Measurements from ENCODE around the gene ZNF672. TPM values are rescaled to one million over a fixed set of nuclear protein-coding genes. Genes with fewer than 3 reads are reported as not detected.

Gene ZNF672
- total and polyA plus RNA-seq, 2 of the 13 experiments (the other 11 are each of a cell fraction or from before 2014, with no cell fraction given), result 17.2 to 22.9 TPM

DNA sequence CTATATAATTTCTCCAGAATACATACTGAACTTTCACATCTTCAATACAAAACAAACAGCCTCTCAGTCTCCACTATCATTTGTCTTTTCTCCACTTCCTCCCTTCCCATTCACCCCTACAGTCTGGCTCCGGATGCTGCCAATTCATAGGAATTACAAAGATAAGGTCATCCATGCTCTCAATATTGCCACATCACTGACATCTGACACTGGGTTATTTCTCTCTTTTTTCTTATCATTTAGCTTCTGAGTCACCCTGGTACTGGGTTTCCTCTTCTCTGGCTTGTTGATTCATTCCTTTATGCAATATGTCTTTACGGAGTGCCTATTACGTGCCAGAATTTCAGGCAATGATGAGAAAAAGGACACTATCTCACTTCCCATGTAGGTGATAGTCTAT is 9.2 kb upstream of the ZNF672 start (continued):
- TF ChIP-seq KLF16 (CRISPR knock-in tag; IDR thresholded peaks at IDR 0.05) (0 out of 4 replicates have a peak, but pooled peaks of 1 of the 2 experiments have one; percentile 38), CHD2 (IDR thresholded peaks at IDR 0.05; ENCODE audit: low read depth, low read length) (no peak), TEAD3 (CRISPR knock-in tag; optimal IDR thresholded peaks at IDR 0.05; ENCODE audit: borderline replicate concordance) (peak; percentile 42), ZNF17 (CRISPR knock-in tag; IDR thresholded peaks at IDR 0.05) (no peak), ZNF138 (CRISPR knock-in tag; IDR thresholded peaks at IDR 0.05; ENCODE audit: low read depth) (no peak), TBL1XR1 (IDR thresholded peaks at IDR 0.05; ENCODE audit: borderline replicate concordance, low read length, partially characterized antibody) (no peak), ZNF629 (CRISPR knock-in tag; conservative IDR thresholded peaks at IDR 0.05) (no peak), ERF (CRISPR knock-in tag; IDR thresholded peaks at IDR 0.05) (no peak; the same call in 1 of the 2 replicates), NPAS2 (CRISPR knock-in tag; IDR thresholded peaks at IDR 0.05; ENCODE audit: borderline replicate concordance) (no peak), ELF3 (CRISPR knock-in tag; IDR thresholded peaks at IDR 0.05) (peak; percentile 76), PAF1 (CRISPR knock-in tag; IDR thresholded peaks at IDR 0.05) (no peak), ZNF24 (IDR thresholded peaks at IDR 0.05) (no peak), GZF1 (CRISPR knock-in tag; IDR thresholded peaks at IDR 0.05) (no peak), SP1 (IDR thresholded peaks at IDR 0.05) (no peak), SP1 (CRISPR knock-in tag; IDR thresholded peaks at IDR 0.05) (no peak), GTF3A (CRISPR knock-in tag; conservative IDR thresholded peaks at IDR 0.05) (no peak), NFYB (CRISPR knock-in tag; IDR thresholded peaks at IDR 0.05) (no peak), ZFP1 (CRISPR knock-in tag; IDR thresholded peaks at IDR 0.05) (0 out of 2 replicates have a peak, but pooled peaks have one; percentile 34), MZF1 (CRISPR knock-in tag; IDR thresholded peaks at IDR 0.05; ENCODE audit: borderline replicate concordance) (no peak)
- TF ChIP-seq, protein P1, sequence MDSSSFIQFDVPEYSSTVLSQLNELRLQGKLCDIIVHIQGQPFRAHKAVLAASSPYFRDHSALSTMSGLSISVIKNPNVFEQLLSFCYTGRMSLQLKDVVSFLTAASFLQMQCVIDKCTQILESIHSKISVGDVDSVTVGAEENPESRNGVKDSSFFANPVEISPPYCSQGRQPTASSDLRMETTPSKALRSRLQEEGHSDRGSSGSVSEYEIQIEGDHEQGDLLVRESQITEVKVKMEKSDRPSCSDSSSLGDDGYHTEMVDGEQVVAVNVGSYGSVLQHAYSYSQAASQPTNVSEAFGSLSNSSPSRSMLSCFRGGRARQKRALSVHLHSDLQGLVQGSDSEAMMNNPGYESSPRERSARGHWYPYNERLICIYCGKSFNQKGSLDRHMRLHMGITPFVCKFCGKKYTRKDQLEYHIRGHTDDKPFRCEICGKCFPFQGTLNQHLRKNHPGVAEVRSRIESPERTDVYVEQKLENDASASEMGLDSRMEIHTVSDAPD (CRISPR knock-in tag; IDR thresholded peaks at IDR 0.05), result no peak
- TF ChIP-seq, protein P2, sequence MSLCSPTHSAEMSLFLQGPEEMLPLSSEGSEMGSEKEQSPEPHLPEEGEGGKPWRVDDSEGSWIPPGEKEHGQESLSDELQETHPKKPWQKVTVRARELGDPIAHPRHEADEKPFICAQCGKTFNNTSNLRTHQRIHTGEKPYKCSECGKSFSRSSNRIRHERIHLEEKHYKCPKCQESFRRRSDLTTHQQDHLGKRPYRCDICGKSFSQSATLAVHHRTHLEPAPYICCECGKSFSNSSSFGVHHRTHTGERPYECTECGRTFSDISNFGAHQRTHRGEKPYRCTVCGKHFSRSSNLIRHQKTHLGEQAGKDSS (CRISPR knock-in tag; IDR thresholded peaks at IDR 0.05; ENCODE audit: borderline replicate concordance, low read depth), result no peak
- TF ChIP-seq, protein P3, sequence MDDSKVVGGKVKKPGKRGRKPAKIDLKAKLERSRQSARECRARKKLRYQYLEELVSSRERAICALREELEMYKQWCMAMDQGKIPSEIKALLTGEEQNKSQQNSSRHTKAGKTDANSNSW (CRISPR knock-in tag; IDR thresholded peaks at IDR 0.05; ENCODE audit: borderline replicate concordance), result no peak
- TF ChIP-seq, protein P4, sequence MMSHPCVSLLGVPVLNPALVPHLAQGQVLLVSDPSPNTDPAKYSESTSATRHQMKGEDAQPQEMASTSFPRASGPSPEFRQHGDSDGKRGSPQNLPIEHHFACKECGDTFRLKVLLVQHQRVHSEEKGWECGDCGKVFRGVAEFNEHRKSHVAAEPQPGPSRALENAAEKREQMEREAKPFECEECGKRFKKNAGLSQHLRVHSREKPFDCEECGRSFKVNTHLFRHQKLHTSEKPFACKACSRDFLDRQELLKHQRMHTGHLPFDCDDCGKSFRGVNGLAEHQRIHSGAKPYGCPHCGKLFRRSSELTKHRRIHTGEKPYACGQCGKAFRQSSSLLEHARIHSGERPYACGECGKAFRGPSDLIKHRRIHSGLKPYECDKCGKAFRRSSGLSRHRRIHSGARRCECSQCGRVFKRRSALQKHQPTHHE (CRISPR knock-in tag; IDR thresholded peaks at IDR 0.05; ENCODE audit: borderline replicate concordance), result no peak
- TF ChIP-seq, protein P5, sequence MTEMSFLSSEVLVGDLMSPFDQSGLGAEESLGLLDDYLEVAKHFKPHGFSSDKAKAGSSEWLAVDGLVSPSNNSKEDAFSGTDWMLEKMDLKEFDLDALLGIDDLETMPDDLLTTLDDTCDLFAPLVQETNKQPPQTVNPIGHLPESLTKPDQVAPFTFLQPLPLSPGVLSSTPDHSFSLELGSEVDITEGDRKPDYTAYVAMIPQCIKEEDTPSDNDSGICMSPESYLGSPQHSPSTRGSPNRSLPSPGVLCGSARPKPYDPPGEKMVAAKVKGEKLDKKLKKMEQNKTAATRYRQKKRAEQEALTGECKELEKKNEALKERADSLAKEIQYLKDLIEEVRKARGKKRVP (CRISPR knock-in tag; IDR thresholded peaks at IDR 0.05), result peak in 1 of 2 experiments; percentile 51; a peak in 2 of 4 replicates
- TF ChIP-seq, protein P6, sequence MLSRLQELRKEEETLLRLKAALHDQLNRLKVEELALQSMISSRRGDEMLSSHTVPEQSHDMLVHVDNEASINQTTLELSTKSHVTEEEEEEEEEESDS (CRISPR knock-in tag; IDR thresholded peaks at IDR 0.05; ENCODE audit: borderline replicate concordance), result no peak
- TF ChIP-seq, protein P7, sequence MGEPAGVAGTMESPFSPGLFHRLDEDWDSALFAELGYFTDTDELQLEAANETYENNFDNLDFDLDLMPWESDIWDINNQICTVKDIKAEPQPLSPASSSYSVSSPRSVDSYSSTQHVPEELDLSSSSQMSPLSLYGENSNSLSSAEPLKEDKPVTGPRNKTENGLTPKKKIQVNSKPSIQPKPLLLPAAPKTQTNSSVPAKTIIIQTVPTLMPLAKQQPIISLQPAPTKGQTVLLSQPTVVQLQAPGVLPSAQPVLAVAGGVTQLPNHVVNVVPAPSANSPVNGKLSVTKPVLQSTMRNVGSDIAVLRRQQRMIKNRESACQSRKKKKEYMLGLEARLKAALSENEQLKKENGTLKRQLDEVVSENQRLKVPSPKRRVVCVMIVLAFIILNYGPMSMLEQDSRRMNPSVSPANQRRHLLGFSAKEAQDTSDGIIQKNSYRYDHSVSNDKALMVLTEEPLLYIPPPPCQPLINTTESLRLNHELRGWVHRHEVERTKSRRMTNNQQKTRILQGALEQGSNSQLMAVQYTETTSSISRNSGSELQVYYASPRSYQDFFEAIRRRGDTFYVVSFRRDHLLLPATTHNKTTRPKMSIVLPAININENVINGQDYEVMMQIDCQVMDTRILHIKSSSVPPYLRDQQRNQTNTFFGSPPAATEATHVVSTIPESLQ (CRISPR knock-in tag; conservative IDR thresholded peaks at IDR 0.05), result no peak

Data from HepG2 (cell line).